OCI-LY3 (cell line): ENCODE data around the gene SRF.

Source experiments
- H2AFZ ChIP-seq: fragments of 200-600, 300-600 bp; shearing (Covaris generic); 2 replicates; pipeline ENCODE4 v1.6.0; 2014; ENCODE audit warnings: antibody characterized with exemption, low read depth, low read length
- H3K27ac ChIP-seq: fragments of 200-600, 300-600 bp; sonication (generic); 2 replicates; pipeline ENCODE4 v1.5.1; 2014; ENCODE audit warnings: mild to moderate bottlenecking, low read length, moderate library complexity, mixed read lengths
- H3K27me3 ChIP-seq: fragments of 200-600, 300-600 bp; sonication (generic); 2 replicates; pipeline ENCODE4 v1.6.1; 2014; ENCODE audit warnings: low read depth, low read length, mixed read lengths
- H3K36me3 ChIP-seq: fragments of 200-600, 300-600 bp; sonication (generic); replicated peaks from 2 replicates; pipeline ENCODE3; 2014; ENCODE audit warnings: low read depth, low read length, mixed read lengths
- H3K4me1 ChIP-seq: fragments of 300-600, 200-600 bp; sonication (generic); 2 replicates; pipeline ENCODE4 v1.6.1; 2014; ENCODE audit warnings: low read length, mixed read lengths
- H3K4me2 ChIP-seq: fragments of 200-600, 300-600 bp; sonication (generic); 2 replicates; pipeline ENCODE4 v1.6.1; 2014; ENCODE audit warnings: low read length, mixed read lengths
- H3K4me3 ChIP-seq: fragments of 300-600, 200-600 bp; sonication (generic); 2 replicates; pipeline ENCODE4 v1.5.1; 2014; ENCODE audit warnings: antibody characterized with exemption, mild to moderate bottlenecking, low read length, moderate library complexity
- H3K79me2 ChIP-seq: fragments of 300-600, 200-600 bp; shearing (Covaris generic); 2 replicates; pipeline ENCODE4 v1.6.1; 2014; ENCODE audit warnings: mild to moderate bottlenecking, low read length, mixed read lengths
- H3K9ac ChIP-seq: fragments of 300-600, 200-600 bp; shearing (Covaris generic); 2 replicates; pipeline ENCODE4 v1.6.0; 2014; ENCODE audit warnings: mild to moderate bottlenecking, low read length, moderate library complexity
- H3K9me3 ChIP-seq: fragments of 200-600, 300-600 bp; shearing (Covaris generic); 2 replicates; pipeline ENCODE4 v1.6.1; 2014; ENCODE audit warnings: low read length, mixed read lengths; ENCODE audit not compliant: insufficient read depth
- H4K20me1 ChIP-seq: fragments of 200-600, 300-600 bp; sonication (generic); 2 replicates; pipeline ENCODE4 v1.6.1; 2016; ENCODE audit warnings: low read length, mixed read lengths; ENCODE audit not compliant: insufficient read depth
- CTCF ChIP-seq: fragments of 200-600, 300-600 bp; sonication (generic); IDR thresholded peaks from 2 replicates; pipeline ENCODE4 v1.5.1; 2014; ENCODE audit warnings: antibody characterized with exemption, low read length, low read depth
- EZH2phosphoT487 ChIP-seq: fragments of 200-600 bp; shearing (Covaris generic); IDR thresholded peaks from 2 replicates; pipeline ENCODE4 v1.6.1; 2018; ENCODE audit warnings: antibody characterized with exemption, mixed run types, low read depth

Gene SRF

GRCh38 chr6:43220439-43220951 lies 49.4 kb downstream of the SRF start:
- peaks cover 51% of the 10 kb centered on the region for H3K36me3 ChIP-seq
- no peaks in the 10 kb centered on the region for H4K20me1 ChIP-seq
- H3K4me3 ChIP-seq, result no peak overlapping the region
- no peaks in the 10 kb centered on the region for H3K27me3 ChIP-seq
- H3K4me2 ChIP-seq, result no peak overlapping the region
- H3K4me1 ChIP-seq, result peaks cover 24% of the 10 kb centered on the region
- no peaks in the 10 kb centered on the region for H3K9me3 ChIP-seq
- no peak overlapping the region for H2AFZ ChIP-seq
- no peak overlapping the region for H3K9ac ChIP-seq
- H3K79me2 ChIP-seq, result peaks cover 11% of the 10 kb centered on the region
- no peak overlapping the region for H3K27ac ChIP-seq
- TF ChIP-seq CTCF (no peak), EZH2phosphoT487 (no peak)

- Histone ChIP-seq H3K4me3 (no peak overlapping the region), H3K36me3 (peaks cover 59% of the 10 kb centered on the region), H3K4me1 (peaks cover 26% of the 10 kb centered on the region), H2AFZ (no peak overlapping the region), H3K4me2 (no peak overlapping the region), H3K9me3 (no peaks in the 10 kb centered on the region), H3K79me2 (peaks cover 19% of the 10 kb centered on the region), H4K20me1 (no peaks in the 10 kb centered on the region), H3K9ac (no peak overlapping the region), H3K27me3 (no peaks in the 10 kb centered on the region), H3K27ac (no peak overlapping the region)
- TF ChIP-seq EZH2phosphoT487 (no peak), CTCF (no peak)
Observed at GRCh38 chr6:43221046-43221972, 50.2 kb downstream of the SRF start.

- Histone ChIP-seq H3K9ac (no peak overlapping the region), H3K4me1 (peaks cover 26% of the 10 kb centered on the region), H3K9me3 (no peaks in the 10 kb centered on the region), H3K4me3 (no peak overlapping the region), H3K4me2 (no peak overlapping the region), H4K20me1 (no peaks in the 10 kb centered on the region), H3K27ac (no peak overlapping the region), H2AFZ (no peak overlapping the region), H3K27me3 (no peaks in the 10 kb centered on the region), H3K36me3 (peaks cover 57% of the 10 kb centered on the region), H3K79me2 (peaks cover 29% of the 10 kb centered on the region)
- TF ChIP-seq EZH2phosphoT487 (no peak), CTCF (no peak)
Observed at GRCh38 chr6:43222418-43223059, 51.5 kb downstream of the SRF start.

GRCh38 chr6:43223175-43223574 lies 52.1 kb downstream of the SRF start:
- Histone ChIP-seq H3K4me1 (peaks cover 29% of the 10 kb centered on the region), H2AFZ (no peak overlapping the region), H4K20me1 (no peaks in the 10 kb centered on the region), H3K27ac (no peak overlapping the region), H3K79me2 (peaks cover 35% of the 10 kb centered on the region), H3K9ac (no peak overlapping the region), H3K36me3 (peaks cover 61% of the 10 kb centered on the region), H3K4me3 (no peak overlapping the region), H3K27me3 (no peaks in the 10 kb centered on the region), H3K9me3 (no peaks in the 10 kb centered on the region), H3K4me2 (0 out of 2 replicates have a peak overlapping the region, but pooled peaks have one; percentile 79)
- no peak for TF ChIP-seq EZH2phosphoT487
- TF ChIP-seq CTCF, result no peak
